Keratinocyte (primary cell): ENCODE measurements around the gene CYP2A6.

Experiments
- CTCF ChIP-seq, 3 experiments: IDR thresholded peaks in 1 of 3; conservative IDR thresholded peaks in 1 of 3; optimal IDR thresholded peaks in 1 of 3; 2 replicates in 2 of 3; 3 replicates in 1 of 3; pipeline versions ENCODE3 to v1.5.1; 2011; ENCODE audit warnings: low read length in 3 of 3, mild to moderate bottlenecking in 3 of 3, moderate library complexity in 2 of 3, control low read depth in 1 of 3, inconsistent platforms in 1 of 3; ENCODE audit not compliant: insufficient read depth in 2 of 3; ENCODE audit errors: extremely low read depth in 1 of 3
- EZH2 ChIP-seq: IDR thresholded peaks from one replicate; pipeline ENCODE4 v1.6.1; 2012; ENCODE audit warnings: inconsistent platforms, mild to moderate bottlenecking, low read length, moderate library complexity

DNA sequence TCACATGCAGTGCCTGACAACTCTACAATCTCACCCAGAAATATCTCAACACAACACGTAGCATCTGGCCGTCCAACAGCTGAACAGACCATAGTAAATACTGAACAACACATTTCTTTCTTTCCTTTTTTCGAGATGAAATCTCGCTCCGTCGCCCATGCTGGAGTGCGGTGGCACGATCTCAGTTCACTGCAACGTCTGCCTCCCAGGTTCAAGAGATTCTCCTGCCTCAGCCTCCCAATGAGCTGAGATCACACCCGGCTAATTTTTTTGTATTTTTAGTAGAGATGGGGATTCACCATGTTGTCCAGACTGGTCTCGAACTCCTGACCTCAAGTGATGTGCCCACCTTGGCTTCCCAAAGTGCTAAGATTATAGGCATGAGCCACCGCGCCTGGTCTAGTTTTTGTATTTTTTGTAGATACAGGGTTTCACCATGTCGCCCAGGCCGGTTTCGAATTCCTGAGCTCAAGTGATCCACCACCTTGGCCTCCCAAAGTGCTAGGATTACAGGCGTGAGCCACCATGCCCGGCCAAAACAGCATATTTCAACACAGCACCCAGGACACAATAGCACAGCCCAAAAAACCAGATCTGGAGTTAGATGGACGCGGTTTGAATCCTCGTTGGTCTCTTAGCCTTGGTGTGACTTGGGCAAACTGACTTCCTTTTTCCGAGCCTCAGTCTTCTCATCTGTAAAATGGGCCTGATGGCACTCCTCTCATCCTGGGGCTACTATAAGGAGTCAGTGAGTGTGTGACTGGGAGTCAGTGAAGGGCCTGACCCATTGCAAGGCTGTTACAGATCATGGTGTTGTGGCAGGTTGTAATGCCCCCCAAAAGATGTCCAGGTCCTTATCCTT lies 22.6 kb downstream of the CYP2A6 start:
- no peak for TF ChIP-seq CTCF (optimal IDR thresholded peaks at IDR 0.05 in 1 of 3, IDR thresholded peaks at IDR 0.05 in 1 of 3, conservative IDR thresholded peaks at IDR 0.05 in 1 of 3; ENCODE audit: extremely low read depth in 1 of 3, insufficient read depth in 2 of 3, low read length in 3 of 3)
- no peak for TF ChIP-seq EZH2
